ENCODE measurements around the gene NSFL1C. TPM values are rescaled to one million over a fixed set of nuclear protein-coding genes. Genes with fewer than 3 reads are reported as not detected.

NSFL1C gene
- total and polyA plus RNA-seq, 9 of the 15 experiments (the other 6 are each of a cell fraction or from before 2014, with no cell fraction given): 20.8 to 119 (median 47.0) TPM

DNA sequence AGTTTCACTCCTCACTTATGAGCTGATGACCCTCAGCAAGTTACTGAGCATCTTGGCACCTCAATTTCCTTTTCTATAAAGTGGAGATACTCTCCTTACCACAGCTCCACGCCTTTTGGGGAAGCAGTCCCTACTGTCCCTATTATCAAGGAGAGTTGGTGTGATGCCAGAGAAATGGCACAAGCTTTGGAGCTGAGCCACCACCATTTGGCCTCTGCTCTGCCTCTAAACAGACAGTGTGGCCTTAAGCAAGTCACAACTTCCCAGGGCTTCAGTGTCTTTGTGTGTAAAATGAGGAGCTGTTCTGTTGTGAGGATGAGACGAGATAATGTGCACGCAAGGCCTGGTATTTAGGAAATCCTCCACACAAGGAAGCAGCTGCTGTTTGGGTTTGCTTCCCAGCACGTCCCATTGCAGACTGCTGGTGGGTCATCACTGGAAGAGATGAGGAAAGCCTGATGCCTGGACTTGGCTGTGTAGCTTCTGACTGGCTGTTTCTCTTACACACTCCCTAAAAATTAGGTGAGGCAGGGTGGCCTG lies 18.5 kb downstream of the NSFL1C start:
- POLR2A ChIA-PET: interaction anchor here (0.6 to 2.1 kb wide), 4 partner anchors 10 to 163 kb away, joined by 3 to 12 read pairs (median 7); no protein-coding TSS in a partner anchor
- 98% methylated on average over 4 of the region's 4 CpGs for WGBS (ENCODE audit: insufficient coverage, low coverage, missing lambda C conversion rate)
- TF ChIP-seq ZNF3 (CRISPR knock-in tag; IDR thresholded peaks at IDR 0.05): no peak
- TF ChIP-seq ZBTB12 (CRISPR knock-in tag; IDR thresholded peaks at IDR 0.05): no peak
- TF ChIP-seq MYC (IDR thresholded peaks at IDR 0.05; ENCODE audit: low read depth, low read length): no peak
- TF ChIP-seq MYC (CRISPR knock-in tag; IDR thresholded peaks at IDR 0.05; ENCODE audit: borderline replicate concordance, low read depth): no peak
- TF ChIP-seq, protein P1, sequence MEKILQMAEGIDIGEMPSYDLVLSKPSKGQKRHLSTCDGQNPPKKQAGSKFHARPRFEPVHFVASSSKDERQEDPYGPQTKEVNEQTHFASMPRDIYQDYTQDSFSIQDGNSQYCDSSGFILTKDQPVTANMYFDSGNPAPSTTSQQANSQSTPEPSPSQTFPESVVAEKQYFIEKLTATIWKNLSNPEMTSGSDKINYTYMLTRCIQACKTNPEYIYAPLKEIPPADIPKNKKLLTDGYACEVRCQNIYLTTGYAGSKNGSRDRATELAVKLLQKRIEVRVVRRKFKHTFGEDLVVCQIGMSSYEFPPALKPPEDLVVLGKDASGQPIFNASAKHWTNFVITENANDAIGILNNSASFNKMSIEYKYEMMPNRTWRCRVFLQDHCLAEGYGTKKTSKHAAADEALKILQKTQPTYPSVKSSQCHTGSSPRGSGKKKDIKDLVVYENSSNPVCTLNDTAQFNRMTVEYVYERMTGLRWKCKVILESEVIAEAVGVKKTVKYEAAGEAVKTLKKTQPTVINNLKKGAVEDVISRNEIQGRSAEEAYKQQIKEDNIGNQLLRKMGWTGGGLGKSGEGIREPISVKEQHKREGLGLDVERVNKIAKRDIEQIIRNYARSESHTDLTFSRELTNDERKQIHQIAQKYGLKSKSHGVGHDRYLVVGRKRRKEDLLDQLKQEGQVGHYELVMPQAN (IDR thresholded peaks at IDR 0.05; ENCODE audit: borderline replicate concordance): no peak
- no peak for TF ChIP-seq MYBL2 (IDR thresholded peaks at IDR 0.05; ENCODE audit: low read depth)
- TF ChIP-seq MYBL2 (CRISPR knock-in tag; IDR thresholded peaks at IDR 0.05; ENCODE audit: borderline replicate concordance): no peak
- TF ChIP-seq, protein P2, sequence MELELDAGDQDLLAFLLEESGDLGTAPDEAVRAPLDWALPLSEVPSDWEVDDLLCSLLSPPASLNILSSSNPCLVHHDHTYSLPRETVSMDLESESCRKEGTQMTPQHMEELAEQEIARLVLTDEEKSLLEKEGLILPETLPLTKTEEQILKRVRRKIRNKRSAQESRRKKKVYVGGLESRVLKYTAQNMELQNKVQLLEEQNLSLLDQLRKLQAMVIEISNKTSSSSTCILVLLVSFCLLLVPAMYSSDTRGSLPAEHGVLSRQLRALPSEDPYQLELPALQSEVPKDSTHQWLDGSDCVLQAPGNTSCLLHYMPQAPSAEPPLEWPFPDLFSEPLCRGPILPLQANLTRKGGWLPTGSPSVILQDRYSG (tag; conservative IDR thresholded peaks at IDR 0.05; ENCODE audit: low read depth): no peak
- TF ChIP-seq USF2 (CRISPR knock-in tag; IDR thresholded peaks at IDR 0.05): no peak
- TF ChIP-seq ELF2 (CRISPR knock-in tag; IDR thresholded peaks at IDR 0.05): no peak
- no peak for TF ChIP-seq BRF2 (IDR thresholded peaks at IDR 0.05; ENCODE audit: borderline replicate concordance, insufficient read depth, insufficient read length)
- TF ChIP-seq NR4A1 (CRISPR knock-in tag; IDR thresholded peaks at IDR 0.05): no peak
- TF ChIP-seq NR4A1 (tag; IDR thresholded peaks at IDR 0.05): no peak
- no peak for TF ChIP-seq MTA2 (IDR thresholded peaks at IDR 0.05; ENCODE audit: low read depth)
- TF ChIP-seq ARHGAP35 (IDR thresholded peaks at IDR 0.05; ENCODE audit: partially characterized antibody): no peak
- TF ChIP-seq ZBTB8A (IDR thresholded peaks at IDR 0.05; ENCODE audit: partially characterized antibody): no peak

More for the DNA sequence above, 18.5 kb downstream of the NSFL1C start:
- Histone ChIP-seq H3K27ac (ENCODE audit: extremely low read depth, low read depth, low read length) (no peak overlapping the region), H3K9me3 (replicated peaks; ENCODE audit: control insufficient read depth, insufficient read depth, low read depth, low read length) (no peaks in the 10 kb centered on the region), H3K79me2 (ENCODE audit: control insufficient read depth, insufficient read depth, low read length) (no peaks in the 10 kb centered on the region), H3K4me3 (no peak overlapping the region), H3K9me1 (ENCODE audit: control insufficient read depth, insufficient read depth, low read length) (no peaks in the 10 kb centered on the region), H3K27me3 (ENCODE audit: control insufficient read depth in 2 of 2, insufficient read depth in 2 of 2, low read length in 2 of 2) (no peaks in the 10 kb centered on the region), H3K9ac (ENCODE audit: insufficient read depth in 1 of 2, low read depth in 2 of 2, low read length in 2 of 2) (no peak overlapping the region), H3K4me1 (replicated peaks in 1 of 2; ENCODE audit: control insufficient read depth in 2 of 2, insufficient read depth in 2 of 2, low read length in 2 of 2) (no peaks in the 10 kb centered on the region), H3K36me3 (ENCODE audit: control insufficient read depth, insufficient read depth, low read length) (peaks cover 99% of the 10 kb centered on the region), H4K20me1 (replicated peaks; ENCODE audit: control insufficient read depth, insufficient read depth, low read length) (no peaks in the 10 kb centered on the region), H3K4me2 (ENCODE audit: insufficient read depth, low read length) (no peak overlapping the region), H2AFZ (ENCODE audit: low read depth, low read length) (no peak overlapping the region)
- no peak for ATAC-seq
- CTCF ChIA-PET (ENCODE audit: low intra/inter-chr PET ratio): no interaction called here
- in situ Hi-C loops (cut with MboI) (no loop called here), intact Hi-C loops (cut with micrococcal nuclease) (no loop called here)
- no peak for DNase-seq (ENCODE audit: extremely low read depth in 1 of 4, low spot score in 3 of 4)
- FAIRE-seq: no peak
- BruUV-seq (replicated peaks): no TSS peak
